ENCODE measurements around the gene RBMS1.
"Not testable (repeated sequence)": the region's sequence is repeated elsewhere in the genome, so short reads cannot be mapped to it uniquely, and the experiment has no call there.

Gene RBMS1

GRCh38 chr2:160490733-160491685 is 2.6 kb downstream of the RBMS1 start:
- FAIRE-seq, result no peak
- DNase-seq (ENCODE audit: insufficient read length, low spot score), result no peak

GRCh38 chr2:160489111-160489510 is 4.5 kb downstream of the RBMS1 start:
- TF ChIP-seq POLR2A (IDR thresholded peaks at IDR 0.05; ENCODE audit: low read depth, low read length) (no peak), TAF1 (IDR thresholded peaks at IDR 0.05; ENCODE audit: low read depth, low read length) (no peak), PAX5 (IDR thresholded peaks at IDR 0.05; ENCODE audit: insufficient read depth, low read length, severe bottlenecking) (no peak), POLR2AphosphoS5 (IDR thresholded peaks at IDR 0.05; ENCODE audit: low read depth, low read length) (no peak), POU2F2 (IDR thresholded peaks at IDR 0.05; ENCODE audit: low read depth, low read length) (no peak), SPI1 (IDR thresholded peaks at IDR 0.05; ENCODE audit: low read depth, low read length) (no peak)
- no peak for DNase-seq (ENCODE audit: insufficient read length, low spot score)
- no peak for FAIRE-seq

More at GRCh38 chr2:160490733-160491685, 2.6 kb downstream of the RBMS1 start:
- no peak for TF ChIP-seq POLR2A (IDR thresholded peaks at IDR 0.05; ENCODE audit: low read depth, low read length)
- TF ChIP-seq POLR2AphosphoS5 (IDR thresholded peaks at IDR 0.05; ENCODE audit: low read depth, low read length), result no peak
- no peak for TF ChIP-seq TAF1 (IDR thresholded peaks at IDR 0.05; ENCODE audit: low read depth, low read length)
- no peak for TF ChIP-seq PAX5 (IDR thresholded peaks at IDR 0.05; ENCODE audit: insufficient read depth, low read length, severe bottlenecking)
- no peak for TF ChIP-seq POU2F2 (IDR thresholded peaks at IDR 0.05; ENCODE audit: low read depth, low read length)
- no peak for TF ChIP-seq SPI1 (IDR thresholded peaks at IDR 0.05; ENCODE audit: low read depth, low read length)

- not testable (repeated sequence) for DNase-seq (ENCODE audit: insufficient read length, low spot score); FAIRE-seq
Measured at GRCh38 chr2:160488289-160488688, 5.3 kb downstream of the RBMS1 start.

- FAIRE-seq (no peak), DNase-seq (ENCODE audit: insufficient read length, low spot score) (no peak)
- TF ChIP-seq POLR2A (IDR thresholded peaks at IDR 0.05; ENCODE audit: low read depth, low read length) (no peak), PAX5 (IDR thresholded peaks at IDR 0.05; ENCODE audit: insufficient read depth, low read length, severe bottlenecking) (no peak), TAF1 (IDR thresholded peaks at IDR 0.05; ENCODE audit: low read depth, low read length) (no peak), POLR2AphosphoS5 (IDR thresholded peaks at IDR 0.05; ENCODE audit: low read depth, low read length) (no peak), POU2F2 (IDR thresholded peaks at IDR 0.05; ENCODE audit: low read depth, low read length) (no peak), SPI1 (IDR thresholded peaks at IDR 0.05; ENCODE audit: low read depth, low read length) (no peak)
Measured at GRCh38 chr2:160486341-160486740, 7.3 kb downstream of the RBMS1 start.

- no peak for TF ChIP-seq PAX5 (IDR thresholded peaks at IDR 0.05; ENCODE audit: insufficient read depth, low read length, severe bottlenecking)
- TF ChIP-seq POLR2A (IDR thresholded peaks at IDR 0.05; ENCODE audit: low read depth, low read length), result no peak
- no peak for TF ChIP-seq TAF1 (IDR thresholded peaks at IDR 0.05; ENCODE audit: low read depth, low read length)
- no peak for TF ChIP-seq POLR2AphosphoS5 (IDR thresholded peaks at IDR 0.05; ENCODE audit: low read depth, low read length)
- no peak for TF ChIP-seq SPI1 (IDR thresholded peaks at IDR 0.05; ENCODE audit: low read depth, low read length)
- TF ChIP-seq POU2F2 (IDR thresholded peaks at IDR 0.05; ENCODE audit: low read depth, low read length), result no peak
- no peak for FAIRE-seq
- DNase-seq (ENCODE audit: insufficient read length, low spot score), result no peak
Measured at GRCh38 chr2:160484859-160485520, 8.6 kb downstream of the RBMS1 start.

- FAIRE-seq (no peak), DNase-seq (ENCODE audit: insufficient read length, low spot score) (no peak)
- TF ChIP-seq POLR2AphosphoS5 (IDR thresholded peaks at IDR 0.05; ENCODE audit: low read depth, low read length) (no peak), TAF1 (IDR thresholded peaks at IDR 0.05; ENCODE audit: low read depth, low read length) (no peak), PAX5 (IDR thresholded peaks at IDR 0.05; ENCODE audit: insufficient read depth, low read length, severe bottlenecking) (no peak), POU2F2 (IDR thresholded peaks at IDR 0.05; ENCODE audit: low read depth, low read length) (no peak), POLR2A (IDR thresholded peaks at IDR 0.05; ENCODE audit: low read depth, low read length) (no peak), SPI1 (IDR thresholded peaks at IDR 0.05; ENCODE audit: low read depth, low read length) (no peak)
Measured at GRCh38 chr2:160482673-160483072, 10.9 kb downstream of the RBMS1 start.

GRCh38 chr2:160479269-160479668 is 14.3 kb downstream of the RBMS1 start:
- TF ChIP-seq SPI1 (IDR thresholded peaks at IDR 0.05; ENCODE audit: low read depth, low read length) (no peak), POU2F2 (IDR thresholded peaks at IDR 0.05; ENCODE audit: low read depth, low read length) (no peak), TAF1 (IDR thresholded peaks at IDR 0.05; ENCODE audit: low read depth, low read length) (no peak), PAX5 (IDR thresholded peaks at IDR 0.05; ENCODE audit: insufficient read depth, low read length, severe bottlenecking) (no peak), POLR2A (IDR thresholded peaks at IDR 0.05; ENCODE audit: low read depth, low read length) (no peak)
- no peak for DNase-seq (ENCODE audit: insufficient read length, low spot score)
- no peak for FAIRE-seq

- FAIRE-seq, result no peak
- TF ChIP-seq PAX5 (IDR thresholded peaks at IDR 0.05; ENCODE audit: insufficient read depth, low read length, severe bottlenecking), result no peak
- no peak for TF ChIP-seq POLR2A (IDR thresholded peaks at IDR 0.05; ENCODE audit: low read depth, low read length)
- no peak for TF ChIP-seq SPI1 (IDR thresholded peaks at IDR 0.05; ENCODE audit: low read depth, low read length)
- no peak for TF ChIP-seq POU2F2 (IDR thresholded peaks at IDR 0.05; ENCODE audit: low read depth, low read length)
- no peak for TF ChIP-seq POLR2AphosphoS5 (IDR thresholded peaks at IDR 0.05; ENCODE audit: low read depth, low read length)
- TF ChIP-seq TAF1 (IDR thresholded peaks at IDR 0.05; ENCODE audit: low read depth, low read length), result no peak
- no peak for DNase-seq (ENCODE audit: insufficient read length, low spot score)
Measured at GRCh38 chr2:160478660-160479059, 14.9 kb downstream of the RBMS1 start.

GRCh38 chr2:160477032-160477431 is 16.6 kb downstream of the RBMS1 start:
- TF ChIP-seq SPI1 (IDR thresholded peaks at IDR 0.05; ENCODE audit: low read depth, low read length) (no peak), TAF1 (IDR thresholded peaks at IDR 0.05; ENCODE audit: low read depth, low read length) (no peak), PAX5 (IDR thresholded peaks at IDR 0.05; ENCODE audit: insufficient read depth, low read length, severe bottlenecking) (no peak), POLR2AphosphoS5 (IDR thresholded peaks at IDR 0.05; ENCODE audit: low read depth, low read length) (no peak), POLR2A (IDR thresholded peaks at IDR 0.05; ENCODE audit: low read depth, low read length) (no peak)
- DNase-seq (ENCODE audit: insufficient read length, low spot score) (no peak), FAIRE-seq (no peak)

All from GM12891 (cell line).